Measurements from ENCODE around the gene ABHD2. TPM values are rescaled to one million over a fixed set of nuclear protein-coding genes. Genes with fewer than 3 reads are reported as not detected.

ABHD2 gene
- total and polyA plus RNA-seq, 9 of the 15 experiments (the other 6 are each of a cell fraction or from before 2014, with no cell fraction given): 16.9 to 99.8 (median 47.5) TPM

DNA sequence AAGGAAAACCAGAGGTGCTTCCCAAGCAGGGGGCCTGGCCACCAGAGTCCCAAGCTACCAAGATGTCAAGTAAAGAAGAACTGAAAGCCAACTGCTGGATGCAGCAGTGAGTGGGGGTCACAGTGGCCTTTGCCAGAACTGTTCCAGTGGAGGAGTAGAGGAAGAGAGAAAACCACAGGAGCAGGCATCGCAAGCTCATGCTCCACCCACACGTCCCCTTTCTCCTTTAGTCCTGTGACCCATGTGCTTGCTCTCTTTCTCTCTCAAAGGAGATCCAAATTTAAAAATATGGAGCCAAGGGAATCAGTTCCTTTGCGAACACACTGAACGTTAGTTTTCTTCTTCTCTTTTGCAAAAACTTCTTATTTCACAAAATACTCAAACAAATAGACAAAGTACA, 12.4 kb upstream of the ABHD2 start (continued):
- TF ChIP-seq, protein P1, sequence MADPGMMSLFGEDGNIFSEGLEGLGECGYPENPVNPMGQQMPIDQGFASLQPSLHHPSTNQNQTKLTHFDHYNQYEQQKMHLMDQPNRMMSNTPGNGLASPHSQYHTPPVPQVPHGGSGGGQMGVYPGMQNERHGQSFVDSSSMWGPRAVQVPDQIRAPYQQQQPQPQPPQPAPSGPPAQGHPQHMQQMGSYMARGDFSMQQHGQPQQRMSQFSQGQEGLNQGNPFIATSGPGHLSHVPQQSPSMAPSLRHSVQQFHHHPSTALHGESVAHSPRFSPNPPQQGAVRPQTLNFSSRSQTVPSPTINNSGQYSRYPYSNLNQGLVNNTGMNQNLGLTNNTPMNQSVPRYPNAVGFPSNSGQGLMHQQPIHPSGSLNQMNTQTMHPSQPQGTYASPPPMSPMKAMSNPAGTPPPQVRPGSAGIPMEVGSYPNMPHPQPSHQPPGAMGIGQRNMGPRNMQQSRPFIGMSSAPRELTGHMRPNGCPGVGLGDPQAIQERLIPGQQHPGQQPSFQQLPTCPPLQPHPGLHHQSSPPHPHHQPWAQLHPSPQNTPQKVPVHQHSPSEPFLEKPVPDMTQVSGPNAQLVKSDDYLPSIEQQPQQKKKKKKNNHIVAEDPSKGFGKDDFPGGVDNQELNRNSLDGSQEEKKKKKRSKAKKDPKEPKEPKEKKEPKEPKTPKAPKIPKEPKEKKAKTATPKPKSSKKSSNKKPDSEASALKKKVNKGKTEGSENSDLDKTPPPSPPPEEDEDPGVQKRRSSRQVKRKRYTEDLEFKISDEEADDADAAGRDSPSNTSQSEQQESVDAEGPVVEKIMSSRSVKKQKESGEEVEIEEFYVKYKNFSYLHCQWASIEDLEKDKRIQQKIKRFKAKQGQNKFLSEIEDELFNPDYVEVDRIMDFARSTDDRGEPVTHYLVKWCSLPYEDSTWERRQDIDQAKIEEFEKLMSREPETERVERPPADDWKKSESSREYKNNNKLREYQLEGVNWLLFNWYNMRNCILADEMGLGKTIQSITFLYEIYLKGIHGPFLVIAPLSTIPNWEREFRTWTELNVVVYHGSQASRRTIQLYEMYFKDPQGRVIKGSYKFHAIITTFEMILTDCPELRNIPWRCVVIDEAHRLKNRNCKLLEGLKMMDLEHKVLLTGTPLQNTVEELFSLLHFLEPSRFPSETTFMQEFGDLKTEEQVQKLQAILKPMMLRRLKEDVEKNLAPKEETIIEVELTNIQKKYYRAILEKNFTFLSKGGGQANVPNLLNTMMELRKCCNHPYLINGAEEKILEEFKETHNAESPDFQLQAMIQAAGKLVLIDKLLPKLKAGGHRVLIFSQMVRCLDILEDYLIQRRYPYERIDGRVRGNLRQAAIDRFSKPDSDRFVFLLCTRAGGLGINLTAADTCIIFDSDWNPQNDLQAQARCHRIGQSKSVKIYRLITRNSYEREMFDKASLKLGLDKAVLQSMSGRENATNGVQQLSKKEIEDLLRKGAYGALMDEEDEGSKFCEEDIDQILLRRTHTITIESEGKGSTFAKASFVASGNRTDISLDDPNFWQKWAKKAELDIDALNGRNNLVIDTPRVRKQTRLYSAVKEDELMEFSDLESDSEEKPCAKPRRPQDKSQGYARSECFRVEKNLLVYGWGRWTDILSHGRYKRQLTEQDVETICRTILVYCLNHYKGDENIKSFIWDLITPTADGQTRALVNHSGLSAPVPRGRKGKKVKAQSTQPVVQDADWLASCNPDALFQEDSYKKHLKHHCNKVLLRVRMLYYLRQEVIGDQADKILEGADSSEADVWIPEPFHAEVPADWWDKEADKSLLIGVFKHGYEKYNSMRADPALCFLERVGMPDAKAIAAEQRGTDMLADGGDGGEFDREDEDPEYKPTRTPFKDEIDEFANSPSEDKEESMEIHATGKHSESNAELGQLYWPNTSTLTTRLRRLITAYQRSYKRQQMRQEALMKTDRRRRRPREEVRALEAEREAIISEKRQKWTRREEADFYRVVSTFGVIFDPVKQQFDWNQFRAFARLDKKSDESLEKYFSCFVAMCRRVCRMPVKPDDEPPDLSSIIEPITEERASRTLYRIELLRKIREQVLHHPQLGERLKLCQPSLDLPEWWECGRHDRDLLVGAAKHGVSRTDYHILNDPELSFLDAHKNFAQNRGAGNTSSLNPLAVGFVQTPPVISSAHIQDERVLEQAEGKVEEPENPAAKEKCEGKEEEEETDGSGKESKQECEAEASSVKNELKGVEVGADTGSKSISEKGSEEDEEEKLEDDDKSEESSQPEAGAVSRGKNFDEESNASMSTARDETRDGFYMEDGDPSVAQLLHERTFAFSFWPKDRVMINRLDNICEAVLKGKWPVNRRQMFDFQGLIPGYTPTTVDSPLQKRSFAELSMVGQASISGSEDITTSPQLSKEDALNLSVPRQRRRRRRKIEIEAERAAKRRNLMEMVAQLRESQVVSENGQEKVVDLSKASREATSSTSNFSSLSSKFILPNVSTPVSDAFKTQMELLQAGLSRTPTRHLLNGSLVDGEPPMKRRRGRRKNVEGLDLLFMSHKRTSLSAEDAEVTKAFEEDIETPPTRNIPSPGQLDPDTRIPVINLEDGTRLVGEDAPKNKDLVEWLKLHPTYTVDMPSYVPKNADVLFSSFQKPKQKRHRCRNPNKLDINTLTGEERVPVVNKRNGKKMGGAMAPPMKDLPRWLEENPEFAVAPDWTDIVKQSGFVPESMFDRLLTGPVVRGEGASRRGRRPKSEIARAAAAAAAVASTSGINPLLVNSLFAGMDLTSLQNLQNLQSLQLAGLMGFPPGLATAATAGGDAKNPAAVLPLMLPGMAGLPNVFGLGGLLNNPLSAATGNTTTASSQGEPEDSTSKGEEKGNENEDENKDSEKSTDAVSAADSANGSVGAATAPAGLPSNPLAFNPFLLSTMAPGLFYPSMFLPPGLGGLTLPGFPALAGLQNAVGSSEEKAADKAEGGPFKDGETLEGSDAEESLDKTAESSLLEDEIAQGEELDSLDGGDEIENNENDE (IDR thresholded peaks at IDR 0.05; ENCODE audit: low read depth, low read length): no peak
- TF ChIP-seq HDGF (IDR thresholded peaks at IDR 0.05) (no peak), RBBP5 (IDR thresholded peaks at IDR 0.05; ENCODE audit: borderline replicate concordance, insufficient read depth, low read length, poor library complexity, severe bottlenecking) (no peak), TRIM24 (IDR thresholded peaks at IDR 0.05) (no peak), U2AF2 (optimal IDR thresholded peaks at IDR 0.05; ENCODE audit: low read depth, low read length) (no peak), MED1 (CRISPR knock-in tag; IDR thresholded peaks at IDR 0.05; ENCODE audit: borderline replicate concordance) (no peak), STAT5B (CRISPR knock-in tag; IDR thresholded peaks at IDR 0.05) (no peak), NCOR1 (IDR thresholded peaks at IDR 0.05) (no peak), TARDBP (IDR thresholded peaks at IDR 0.05) (no peak), EZH2 (IDR thresholded peaks at IDR 0.05; ENCODE audit: borderline replicate concordance, low read depth, low read length) (no peak), SAFB (IDR thresholded peaks at IDR 0.05; ENCODE audit: borderline replicate concordance, low read depth, low read length) (no peak), NCOA4 (IDR thresholded peaks at IDR 0.05; ENCODE audit: partially characterized antibody) (no peak), NFE2L1 (tag; IDR thresholded peaks at IDR 0.05; ENCODE audit: borderline replicate concordance, low read depth) (no peak), ATF7 (IDR thresholded peaks at IDR 0.05) (no peak), SMARCC2 (IDR thresholded peaks at IDR 0.05; ENCODE audit: low read depth) (no peak), GTF2A2 (tag; IDR thresholded peaks at IDR 0.05) (no peak)
- TF ChIP-seq, protein P2, sequence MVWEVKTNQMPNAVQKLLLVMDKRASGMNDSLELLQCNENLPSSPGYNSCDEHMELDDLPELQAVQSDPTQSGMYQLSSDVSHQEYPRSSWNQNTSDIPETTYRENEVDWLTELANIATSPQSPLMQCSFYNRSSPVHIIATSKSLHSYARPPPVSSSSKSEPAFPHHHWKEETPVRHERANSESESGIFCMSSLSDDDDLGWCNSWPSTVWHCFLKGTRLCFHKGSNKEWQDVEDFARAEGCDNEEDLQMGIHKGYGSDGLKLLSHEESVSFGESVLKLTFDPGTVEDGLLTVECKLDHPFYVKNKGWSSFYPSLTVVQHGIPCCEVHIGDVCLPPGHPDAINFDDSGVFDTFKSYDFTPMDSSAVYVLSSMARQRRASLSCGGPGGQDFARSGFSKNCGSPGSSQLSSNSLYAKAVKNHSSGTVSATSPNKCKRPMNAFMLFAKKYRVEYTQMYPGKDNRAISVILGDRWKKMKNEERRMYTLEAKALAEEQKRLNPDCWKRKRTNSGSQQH (CRISPR knock-in tag; IDR thresholded peaks at IDR 0.05): no peak
- TF ChIP-seq, protein P3, sequence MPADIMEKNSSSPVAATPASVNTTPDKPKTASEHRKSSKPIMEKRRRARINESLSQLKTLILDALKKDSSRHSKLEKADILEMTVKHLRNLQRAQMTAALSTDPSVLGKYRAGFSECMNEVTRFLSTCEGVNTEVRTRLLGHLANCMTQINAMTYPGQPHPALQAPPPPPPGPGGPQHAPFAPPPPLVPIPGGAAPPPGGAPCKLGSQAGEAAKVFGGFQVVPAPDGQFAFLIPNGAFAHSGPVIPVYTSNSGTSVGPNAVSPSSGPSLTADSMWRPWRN (IDR thresholded peaks at IDR 0.05; ENCODE audit: low read depth): no peak
